HCT116 (cell line): ENCODE data around the gene PFDN4. TPM values are rescaled to one million over a fixed set of nuclear protein-coding genes. Genes with fewer than 3 reads are reported as not detected.

Source experiments
- ATAC-seq: fragments of 200-7000 bp; cut with Tn5 transposase; 2 replicates; pipeline ENCODE4 v1.9.1; 2020; ENCODE audit warnings: mild to moderate bottlenecking, moderate library complexity
- BruUV-seq: library from RNA; stranded (reverse); fragments of 400-500 nt; replicated peaks from 2 replicates; lab custom pipeline; 2021; lab: Mats Ljungman, UMichigan
- CTCF ChIA-PET: fragments of 300-600 bp; sonication (Branson Sonifier 250); formaldehyde crosslinking; loops from one replicate; lab custom pipeline; 2021; ENCODE audit warnings: antibody characterized with exemption; lab: Charles Lee
- POLR2A ChIA-PET: fragments of 300-600, 350-600 bp; sonication (Branson Sonifier 250); formaldehyde crosslinking; loops from one replicate; lab custom pipeline; 2021; ENCODE audit warnings: antibody characterized with exemption; lab: Charles Lee
- RAD21 ChIA-PET, 2 experiments: fragments of 300-600 bp; sonication (Branson Sonifier 250); formaldehyde crosslinking; loops; one replicate each; lab custom pipeline; 2023; ENCODE audit warnings: low total read pairs in 2 of 2; ENCODE audit not compliant: uncharacterized antibody in 2 of 2, unreplicated experiment in 2 of 2, low non-redundant PET in 1 of 2; lab: Charles Lee
- DNase-seq: peaks from one replicate; pipeline ENCODE4 v3.0.0-alpha.2; 2010; ENCODE audit warnings: low read depth, low spot score
- H2AFZ ChIP-seq: fragments of 200-600 bp; shearing (Covaris generic), sonication (generic); 2 replicates; pipeline ENCODE4 v1.6.1; 2017; ENCODE audit warnings: low read depth, mixed run types, mixed read lengths, antibody characterized with exemption, low read length; ENCODE audit not compliant: poor library complexity, severe bottlenecking
- H3K27ac ChIP-seq: 2 replicates; pipeline ENCODE4 v1.5.1; 2012; ENCODE audit warnings: low read depth, low read length
- H3K27me3 ChIP-seq: fragments of 200-600 bp; sonication (generic); 2 replicates; pipeline ENCODE4 v1.6.1; 2016; ENCODE audit warnings: mixed run types, low read length, mixed read lengths; ENCODE audit not compliant: insufficient read depth
- H3K36me3 ChIP-seq, 2 experiments: fragments of 200-500 bp in 1 of 2; fragments of 200-600 bp in 1 of 2; sonication (Bioruptor generic) in 1 of 2; sonication (generic) in 1 of 2; 2 replicates each; pipeline versions ENCODE4 v1.5.1 to v1.6.1; 2014 to 2016; ENCODE audit warnings: low read length in 2 of 2, inconsistent platforms in 1 of 2, mixed read lengths in 1 of 2, mixed run types in 1 of 2; ENCODE audit not compliant: insufficient read depth in 2 of 2, control insufficient read depth in 1 of 2
- H3K4me1 ChIP-seq, 2 experiments: fragments of 200-600 bp in 1 of 2; sonication (generic) in 1 of 2; 2 replicates each; pipeline versions ENCODE4 v1.5.1 to v1.6.1; 2012 to 2017; ENCODE audit warnings: low read length in 2 of 2, inconsistent platforms in 1 of 2, mild to moderate bottlenecking in 1 of 2, mixed read lengths in 1 of 2, mixed run types in 1 of 2, moderate library complexity in 1 of 2; ENCODE audit not compliant: insufficient read depth in 2 of 2, control insufficient read depth in 1 of 2
- H3K4me2 ChIP-seq: fragments of 200-600 bp; sonication (generic); 2 replicates; pipeline ENCODE4 v1.6.1; 2017; ENCODE audit warnings: mixed run types, low read length, mixed read lengths
- H3K4me3 ChIP-seq, 2 experiments: fragments of 200-600 bp in 1 of 2; sonication (generic) in 1 of 2; replicated peaks in 1 of 2; 2 replicates each; pipeline ENCODE4 v1.5.1; 2011 to 2016; ENCODE audit warnings: low read length in 2 of 2, control low read depth in 1 of 2, low read depth in 1 of 2, mild to moderate bottlenecking in 1 of 2, mixed read lengths in 1 of 2, mixed run types in 1 of 2
- H3K79me2 ChIP-seq: fragments of 200-600 bp; sonication (generic); 2 replicates; pipeline ENCODE4 v1.6.1; 2017; ENCODE audit warnings: mild to moderate bottlenecking, mixed run types, low read length, moderate library complexity, mixed read lengths; ENCODE audit not compliant: insufficient read depth
- H3K9ac ChIP-seq: fragments of 200-600 bp; sonication (generic); 2 replicates; pipeline ENCODE4 v1.6.1; 2016; ENCODE audit warnings: low read length, mixed read lengths
- H3K9me2 ChIP-seq: fragments of 200-600 bp; sonication (generic), shearing (Covaris generic); 2 replicates; pipeline ENCODE4 v1.6.1; 2017; ENCODE audit warnings: mixed run types, mild to moderate bottlenecking, moderate library complexity; ENCODE audit not compliant: insufficient read depth
- H3K9me3 ChIP-seq, 2 experiments: fragments of 200-500 bp in 1 of 2; fragments of 200-600 bp in 1 of 2; sonication (Bioruptor generic) in 1 of 2; sonication (generic) in 1 of 2; 2 replicates each; pipeline ENCODE4 v1.6.1; 2014 to 2017; ENCODE audit warnings: low read length in 2 of 2, mixed read lengths in 2 of 2, inconsistent platforms in 1 of 2, low read depth in 1 of 2, mild to moderate bottlenecking in 1 of 2, mixed run types in 1 of 2, moderate library complexity in 1 of 2; ENCODE audit not compliant: control insufficient read depth in 1 of 2, insufficient read depth in 1 of 2
- H4K20me1 ChIP-seq: fragments of 200-600 bp; sonication (generic), shearing (Covaris generic); 2 replicates; pipeline ENCODE4 v1.6.1; 2017; ENCODE audit warnings: mixed run types, mild to moderate bottlenecking, moderate library complexity; ENCODE audit not compliant: insufficient read depth
- CEBPB ChIP-seq: IDR thresholded peaks from 2 replicates; pipeline ENCODE4 v1.6.1; 2012; ENCODE audit warnings: low read depth
- EGR1 ChIP-seq: IDR thresholded peaks from 2 replicates; pipeline ENCODE4 v1.6.1; 2012; ENCODE audit warnings: low read depth
- ELF1 ChIP-seq: IDR thresholded peaks from 2 replicates; pipeline ENCODE4 v1.6.1; 2012; ENCODE audit warnings: low read depth, borderline replicate concordance
- FOSL1 ChIP-seq: IDR thresholded peaks from 2 replicates; pipeline ENCODE4 v1.6.1; 2012; ENCODE audit warnings: low read depth
- JUND ChIP-seq: IDR thresholded peaks from 2 replicates; pipeline ENCODE4 v1.6.1; 2012
- POLR2A ChIP-seq: IDR thresholded peaks from 2 replicates; pipeline ENCODE4 v1.7.0; 2011; ENCODE audit warnings: borderline replicate concordance; ENCODE audit not compliant: insufficient read depth, insufficient read length; ENCODE audit errors: extremely low read depth
- POLR2AphosphoS5 ChIP-seq: IDR thresholded peaks from 2 replicates; pipeline ENCODE4 v1.6.1; 2011; ENCODE audit warnings: mild to moderate bottlenecking, low read depth, low read length, moderate library complexity
- SIN3A ChIP-seq: IDR thresholded peaks from 2 replicates; pipeline ENCODE4 v1.6.1; 2012; ENCODE audit warnings: low read depth
- TCF7L2 ChIP-seq: IDR thresholded peaks from 2 replicates; pipeline ENCODE4 v1.7.0; 2011; ENCODE audit warnings: borderline replicate concordance, inconsistent platforms; ENCODE audit not compliant: insufficient read depth, insufficient read length; ENCODE audit errors: extremely low read depth
- YY1 ChIP-seq: IDR thresholded peaks from 2 replicates; pipeline ENCODE4 v1.6.1; 2011; ENCODE audit warnings: low read length, low read depth, moderate library complexity, mild to moderate bottlenecking; ENCODE audit not compliant: insufficient replicate concordance; ENCODE audit errors: extremely low read depth
- intact Hi-C: fragments of 100-400 bp; cut with micrococcal nuclease; formaldehyde crosslinking; loops from 2 replicates; pipeline ENCODE4 v1.10.0; 2022
- total RNA-seq: library from RNA; stranded (reverse); gene quantifications from one replicate; pipeline ENCODE4 v1.2.1, GENCODE V29; 2021; ENCODE audit not compliant: unreplicated experiment
- TF ChIP-seq, protein P1 (sequence below): IDR thresholded peaks from 2 replicates; pipeline ENCODE4 v1.6.1; 2012; ENCODE audit warnings: low read depth

PFDN4 gene
- total RNA-seq, 1 experiment from 2014 or later = 71.5 TPM

DNA sequence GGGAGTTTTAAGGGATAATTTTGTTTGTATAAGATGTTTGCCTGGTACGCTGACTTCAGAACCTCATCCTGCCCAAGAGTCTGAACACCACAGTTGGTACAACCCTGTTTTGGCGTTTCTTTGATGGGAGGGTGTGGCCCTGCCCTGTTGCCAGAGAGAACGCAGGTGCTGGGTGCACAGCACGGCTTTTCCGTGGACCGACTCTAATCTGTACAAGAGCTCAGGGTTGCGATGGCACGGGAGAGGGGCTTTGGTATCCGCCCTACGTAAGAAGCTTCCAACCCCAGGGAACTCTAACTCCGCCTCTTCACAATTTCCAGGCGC, 35.4 kb upstream of the PFDN4 start:
- peak overlapping the region; percentile 94 for H3K27ac ChIP-seq
- peak overlapping the region; percentile 94 for H3K4me2 ChIP-seq
- BruUV-seq = no TSS peak

More for the DNA sequence above, 35.4 kb upstream of the PFDN4 start:
- peak overlapping the region; percentile 19 to 31 for H3K4me3 ChIP-seq
- H2AFZ ChIP-seq = no peak overlapping the region
- intact Hi-C loops = loop anchor here (5.0 kb wide), 1 partner anchor 50 kb away; no protein-coding TSS in a partner anchor
- peaks cover 53% of the 10 kb centered on the region for H3K79me2 ChIP-seq
- CTCF ChIA-PET = interaction anchor here (1.4 kb wide), 1 partner anchor 69 kb away, joined by 3 read pairs; no protein-coding TSS in a partner anchor
- H3K9ac ChIP-seq = peak overlapping the region; percentile 82
- ATAC-seq (no peak), DNase-seq (no peak)
- H3K4me1 ChIP-seq = peaks cover 86 to 99% of the 10 kb centered on the region in 2 experiments
- no peaks in the 10 kb centered on the region for H3K36me3 ChIP-seq
- no peaks in the 10 kb centered on the region for H4K20me1 ChIP-seq
- RAD21 ChIA-PET = no interaction called here
- no peaks in the 10 kb centered on the region for H3K27me3 ChIP-seq
- TF ChIP-seq, protein P1, sequence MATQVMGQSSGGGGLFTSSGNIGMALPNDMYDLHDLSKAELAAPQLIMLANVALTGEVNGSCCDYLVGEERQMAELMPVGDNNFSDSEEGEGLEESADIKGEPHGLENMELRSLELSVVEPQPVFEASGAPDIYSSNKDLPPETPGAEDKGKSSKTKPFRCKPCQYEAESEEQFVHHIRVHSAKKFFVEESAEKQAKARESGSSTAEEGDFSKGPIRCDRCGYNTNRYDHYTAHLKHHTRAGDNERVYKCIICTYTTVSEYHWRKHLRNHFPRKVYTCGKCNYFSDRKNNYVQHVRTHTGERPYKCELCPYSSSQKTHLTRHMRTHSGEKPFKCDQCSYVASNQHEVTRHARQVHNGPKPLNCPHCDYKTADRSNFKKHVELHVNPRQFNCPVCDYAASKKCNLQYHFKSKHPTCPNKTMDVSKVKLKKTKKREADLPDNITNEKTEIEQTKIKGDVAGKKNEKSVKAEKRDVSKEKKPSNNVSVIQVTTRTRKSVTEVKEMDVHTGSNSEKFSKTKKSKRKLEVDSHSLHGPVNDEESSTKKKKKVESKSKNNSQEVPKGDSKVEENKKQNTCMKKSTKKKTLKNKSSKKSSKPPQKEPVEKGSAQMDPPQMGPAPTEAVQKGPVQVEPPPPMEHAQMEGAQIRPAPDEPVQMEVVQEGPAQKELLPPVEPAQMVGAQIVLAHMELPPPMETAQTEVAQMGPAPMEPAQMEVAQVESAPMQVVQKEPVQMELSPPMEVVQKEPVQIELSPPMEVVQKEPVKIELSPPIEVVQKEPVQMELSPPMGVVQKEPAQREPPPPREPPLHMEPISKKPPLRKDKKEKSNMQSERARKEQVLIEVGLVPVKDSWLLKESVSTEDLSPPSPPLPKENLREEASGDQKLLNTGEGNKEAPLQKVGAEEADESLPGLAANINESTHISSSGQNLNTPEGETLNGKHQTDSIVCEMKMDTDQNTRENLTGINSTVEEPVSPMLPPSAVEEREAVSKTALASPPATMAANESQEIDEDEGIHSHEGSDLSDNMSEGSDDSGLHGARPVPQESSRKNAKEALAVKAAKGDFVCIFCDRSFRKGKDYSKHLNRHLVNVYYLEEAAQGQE = no peak
- no peak for TF ChIP-seq YY1
- no peak for TF ChIP-seq FOSL1
- no peak for TF ChIP-seq ELF1
- peak; percentile 72 for TF ChIP-seq TCF7L2
- TF ChIP-seq POLR2AphosphoS5 = 0 out of 2 replicates have a peak, but pooled peaks have one; percentile 33
- TF ChIP-seq EGR1 = no peak
- TF ChIP-seq CEBPB = no peak
- no peak for TF ChIP-seq JUND
- no peak for TF ChIP-seq POLR2A
- TF ChIP-seq SIN3A = no peak
- POLR2A ChIA-PET = interaction anchor here (1.1 kb wide), 1 partner anchor 80 kb away, joined by 3 read pairs; no protein-coding TSS in a partner anchor
- no peaks in the 10 kb centered on the region for H3K9me2 ChIP-seq
- H3K9me3 ChIP-seq = no peaks in the 10 kb centered on the region
